HL-60/S4 treated with phorbol 12-myristate 13-acetate at 8.2 ng/mL for 4 days and 3 days (cell line): ENCODE data around the gene KRTAP4-4.
"Not testable (repeated sequence)": the region's sequence is repeated elsewhere in the genome, so short reads cannot be mapped to it uniquely, and the experiment has no call there.

Experiments
- in situ Hi-C: fragments of 300-500 bp; cut with MboI; formaldehyde crosslinking; loops from 2 replicates; pipeline ENCODE4 v1.15.0; 2022; ENCODE audit warnings: low sequenced_read_pairs

Gene KRTAP4-4

DNA sequence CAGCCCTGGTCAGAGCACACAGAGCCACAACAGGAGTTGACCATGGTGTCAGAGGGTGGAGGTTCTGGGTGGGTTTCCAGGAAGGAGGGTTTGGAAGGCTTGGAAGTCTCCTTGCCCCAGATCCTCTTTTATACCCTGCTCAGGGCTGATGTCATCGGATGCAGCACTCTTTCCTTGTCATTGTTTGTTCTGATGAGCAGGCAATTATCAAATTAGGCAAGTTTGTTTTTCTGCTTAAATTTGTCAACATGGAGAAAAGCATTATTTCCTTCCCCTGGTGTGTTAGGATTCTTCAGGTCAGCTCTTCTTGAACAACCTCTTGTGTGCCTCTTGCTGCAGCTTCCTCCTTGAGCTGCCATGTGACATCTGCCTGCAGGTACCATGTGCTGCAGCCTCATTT, at the start of gene KRTAP4-4:
KRTAP4-4 (minus strand) TSS at position 101 of the 400 bp plus-strand sequence; CDS start at position 44, 57 bp downstream.
- in situ Hi-C loops, result no loop called here

DNA sequence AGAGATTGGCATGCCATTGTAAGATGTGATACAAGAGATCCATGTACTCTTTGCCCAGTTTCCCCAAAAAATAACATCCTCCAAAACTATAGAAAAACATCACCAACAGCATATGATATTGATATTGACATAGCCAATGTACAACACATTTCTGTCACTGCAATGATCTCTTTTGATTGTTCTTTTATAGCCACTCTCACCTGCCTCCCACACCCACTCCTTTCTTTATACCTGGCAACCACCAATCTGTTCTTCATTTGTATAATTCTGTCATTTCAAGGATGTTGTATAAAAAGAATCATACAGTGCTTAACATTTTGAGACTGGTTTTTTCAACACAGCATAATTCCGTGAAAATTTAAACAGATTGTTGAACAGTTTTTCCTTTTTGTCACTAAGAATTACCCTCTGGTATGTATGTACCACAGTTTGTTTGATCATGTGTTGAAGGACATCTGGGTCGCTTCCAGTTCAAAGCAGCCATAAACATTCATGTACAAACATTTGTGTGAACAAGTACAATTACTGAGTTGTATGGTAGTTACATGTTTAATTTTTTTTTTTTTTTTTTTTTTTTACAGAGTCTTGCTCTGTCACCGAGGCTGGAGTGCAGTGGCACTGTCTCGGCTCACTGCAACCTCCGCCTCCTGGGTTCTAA, 39.0 kb upstream of the KRTAP4-4 start:
- in situ Hi-C loops, result no loop called here

- in situ Hi-C loops, result no loop called here
These were observed 35.5 kb upstream of the KRTAP4-4 start for GRCh38 chr17:41196068-41196467.

GRCh38 chr17:41190328-41190727, 29.8 kb upstream of the KRTAP4-4 start:
- in situ Hi-C loops, result no loop called here

DNA sequence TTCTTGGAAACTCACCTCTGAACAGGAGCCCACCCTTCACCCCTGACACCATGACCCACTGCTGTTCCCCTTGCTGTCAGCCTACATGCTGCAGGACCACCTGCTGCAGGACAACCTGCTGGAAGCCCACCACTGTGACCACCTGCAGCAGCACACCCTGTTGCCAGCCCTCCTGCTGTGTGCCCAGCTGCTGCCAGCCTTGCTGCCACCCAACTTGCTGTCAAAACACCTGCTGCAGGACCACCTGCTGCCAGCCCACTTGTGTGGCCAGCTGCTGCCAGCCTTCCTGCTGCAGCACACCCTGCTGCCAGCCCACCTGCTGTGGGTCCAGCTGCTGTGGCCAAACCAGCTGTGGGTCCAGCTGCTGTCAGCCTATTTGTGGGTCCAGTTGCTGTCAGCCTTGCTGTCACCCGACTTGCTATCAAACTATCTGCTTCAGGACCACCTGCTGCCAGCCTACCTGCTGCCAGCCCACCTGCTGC, 29.3 kb upstream of the KRTAP4-4 start, which contains the start of gene KRTAP9-1:
KRTAP9-1 (plus strand) TSS at position 51 of the 482 bp plus-strand sequence; CDS start at position 51, 0 bp downstream.
- in situ Hi-C loops, result not testable (repeated sequence)

DNA sequence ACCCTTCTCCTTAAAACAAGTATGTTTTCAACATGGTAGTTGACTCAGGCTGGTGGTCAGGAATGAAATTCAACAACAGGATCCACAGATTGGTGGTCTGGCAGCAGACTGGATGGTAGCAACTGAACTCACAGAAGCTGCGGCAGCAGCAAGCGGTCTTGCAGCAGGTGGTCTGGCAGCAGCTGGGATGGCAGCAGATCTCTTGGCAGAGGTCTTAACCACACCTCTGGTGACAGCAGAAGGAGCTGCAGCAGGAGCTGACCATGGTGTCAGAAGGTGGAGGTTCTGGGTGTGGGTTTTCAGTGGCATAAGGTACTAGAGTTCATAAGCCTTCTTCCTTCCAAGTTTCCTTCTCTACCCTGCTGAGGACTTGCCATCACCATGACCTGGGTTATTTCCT, 26.3 kb upstream of the KRTAP4-4 start:
- in situ Hi-C loops, result no loop called here

DNA sequence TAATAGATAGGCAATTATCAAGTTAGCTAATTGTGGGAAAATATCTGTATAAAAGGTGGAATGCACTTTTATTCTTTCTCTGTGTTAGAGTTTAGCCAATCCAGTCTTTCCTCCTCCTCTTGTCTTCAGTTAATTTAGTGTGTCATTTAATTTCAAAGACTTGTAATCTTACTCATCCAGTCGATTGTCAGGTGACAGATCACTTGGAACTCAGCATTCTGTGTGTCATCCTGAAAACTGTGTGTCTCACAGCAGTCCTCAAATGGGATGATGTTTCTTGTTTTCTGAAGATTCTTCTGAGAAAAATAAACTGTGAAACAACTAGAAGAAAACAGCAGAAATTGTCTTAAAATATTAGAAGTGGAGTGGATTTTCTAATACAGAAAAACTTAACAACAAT, 24.5 kb upstream of the KRTAP4-4 start:
- in situ Hi-C loops, result no loop called here

DNA sequence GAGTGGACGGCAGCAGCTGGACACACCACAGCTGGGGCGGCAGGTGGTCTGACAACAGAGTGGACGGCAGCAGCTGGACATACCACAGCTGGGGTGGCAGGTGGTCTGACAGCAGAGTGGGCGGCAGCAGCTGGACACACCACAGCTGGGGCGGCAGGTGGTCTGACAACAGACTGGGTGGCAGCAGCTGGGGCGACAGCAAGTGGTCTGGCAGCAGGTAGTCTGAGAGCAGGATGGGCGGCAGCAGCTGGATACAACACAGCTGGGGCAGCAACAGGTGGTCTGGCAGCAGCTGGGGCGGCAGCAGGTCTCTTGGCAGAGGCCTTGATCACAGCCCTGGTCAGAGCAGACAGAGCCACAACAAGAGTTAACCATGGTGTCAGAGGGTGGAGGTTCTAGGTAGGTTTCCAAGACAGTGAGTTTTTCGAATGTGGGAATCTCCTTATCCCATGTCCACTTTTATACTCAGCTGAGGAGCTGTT, 24.0 kb upstream of the KRTAP4-4 start, which contains the start of gene KRTAP4-1:
KRTAP4-1 (minus strand) TSS at position 432 of the 482 bp plus-strand sequence; CDS start at position 375, 57 bp downstream.
- in situ Hi-C loops, result no loop called here

GRCh38 chr17:41178843-41179616, 18.5 kb upstream of the KRTAP4-4 start:
- in situ Hi-C loops, result no loop called here

GRCh38 chr17:41178341-41178740, 17.8 kb upstream of the KRTAP4-4 start:
- in situ Hi-C loops, result no loop called here

GRCh38 chr17:41177727-41178271, 17.3 kb upstream of the KRTAP4-4 start, which contains the start of gene KRTAP4-2:
Gene KRTAP4-2 (minus strand): TSS chr17:41178221. CDS start chr17:41178164, 57 bp downstream.
- in situ Hi-C loops, result no loop called here

- in situ Hi-C loops, result no loop called here
These were observed 16.3 kb upstream of the KRTAP4-4 start for GRCh38 chr17:41176744-41177387.

DNA sequence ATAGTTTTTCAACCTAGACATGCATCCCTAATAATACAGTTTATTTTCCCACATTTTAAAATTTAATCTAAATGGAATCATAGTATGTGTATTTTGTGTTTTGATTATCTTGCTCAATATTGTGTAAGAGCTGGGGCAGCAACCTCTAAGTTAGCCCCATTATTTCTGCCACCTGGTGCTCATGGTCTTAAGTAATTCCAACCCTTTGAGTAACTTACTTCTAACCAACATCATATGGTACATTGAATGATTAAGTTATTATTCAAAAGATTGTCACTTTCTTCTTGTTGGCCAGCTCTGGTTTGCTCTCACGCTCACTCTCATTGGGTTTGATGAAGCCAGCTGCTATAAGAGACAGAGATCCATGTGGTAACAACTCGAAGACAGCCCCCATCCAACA, 11.3 kb upstream of the KRTAP4-4 start:
- in situ Hi-C loops, result no loop called here

DNA sequence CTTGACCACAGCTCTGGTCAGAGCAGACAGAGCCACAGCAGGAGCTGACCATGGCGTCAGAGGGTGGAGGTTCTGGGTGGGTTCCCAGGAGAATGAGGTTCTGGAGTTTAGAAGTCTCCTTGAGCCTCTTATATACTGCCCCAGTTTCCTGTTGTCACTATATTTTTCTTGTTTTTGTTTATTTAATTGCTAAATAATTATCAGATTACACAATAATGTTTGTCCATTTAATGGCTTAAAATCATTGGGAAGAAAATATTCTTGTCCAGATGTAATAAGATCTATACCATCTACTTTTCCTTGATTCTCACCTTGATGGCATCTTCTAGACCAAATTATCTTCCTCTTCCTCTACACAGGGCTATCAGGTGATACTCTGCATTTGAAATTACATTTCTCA, 7.6 kb upstream of the KRTAP4-4 start, which contains the start of gene KRTAP4-3:
KRTAP4-3 (minus strand) TSS at position 101 of the 400 bp plus-strand sequence; CDS start at position 52, 49 bp downstream.
- in situ Hi-C loops, result no loop called here

- in situ Hi-C loops, result no loop called here
These were observed 7.0 kb upstream of the KRTAP4-4 start for GRCh38 chr17:41167561-41167960.

DNA sequence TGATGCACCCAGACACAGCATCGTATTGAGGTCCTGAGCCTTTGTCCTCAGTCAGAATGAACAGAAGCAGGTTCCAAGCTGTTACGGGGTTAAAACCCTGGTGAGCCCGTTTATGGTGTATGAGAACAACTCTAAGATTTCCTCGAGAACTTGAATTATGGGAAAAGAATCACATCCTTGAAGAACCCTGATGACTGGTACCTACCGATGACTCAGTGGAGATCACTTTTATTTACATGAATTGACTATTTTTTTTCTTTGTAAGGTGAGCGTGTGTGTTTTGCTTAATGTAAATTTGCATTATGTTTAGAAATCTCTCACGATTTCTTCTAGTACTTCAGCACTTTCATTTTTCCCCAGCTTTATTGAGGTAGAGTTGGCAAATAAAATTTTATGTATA, 3.3 kb upstream of the KRTAP4-4 start:
- in situ Hi-C loops, result no loop called here

- in situ Hi-C loops, result not testable (repeated sequence)
These were observed 358 bp downstream of the KRTAP4-4 start for GRCh38 chr17:41160190-41160589.

- in situ Hi-C loops, result no loop called here
These were observed 6.7 kb downstream of the KRTAP4-4 start for GRCh38 chr17:41153856-41154255.

DNA sequence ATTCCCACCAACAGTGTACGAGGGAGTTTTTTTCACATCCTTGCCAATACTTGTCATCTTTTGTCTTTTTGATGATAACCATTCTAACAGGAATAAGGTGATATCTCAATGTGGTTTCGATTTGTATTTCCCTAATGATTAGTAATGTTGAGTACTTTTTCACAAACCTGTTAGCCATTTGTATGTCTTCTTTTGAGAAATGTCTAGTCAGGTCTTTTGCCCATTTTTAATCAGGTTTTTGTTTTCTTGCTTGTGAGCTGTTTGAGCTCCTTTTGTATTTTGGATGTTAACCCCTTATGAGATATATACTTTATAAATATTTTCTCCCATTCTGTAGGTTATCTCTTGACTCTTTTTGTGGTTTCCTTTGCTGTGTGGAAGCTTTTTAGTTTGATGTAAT, 9.0 kb downstream of the KRTAP4-4 start:
- in situ Hi-C loops, result no loop called here

DNA sequence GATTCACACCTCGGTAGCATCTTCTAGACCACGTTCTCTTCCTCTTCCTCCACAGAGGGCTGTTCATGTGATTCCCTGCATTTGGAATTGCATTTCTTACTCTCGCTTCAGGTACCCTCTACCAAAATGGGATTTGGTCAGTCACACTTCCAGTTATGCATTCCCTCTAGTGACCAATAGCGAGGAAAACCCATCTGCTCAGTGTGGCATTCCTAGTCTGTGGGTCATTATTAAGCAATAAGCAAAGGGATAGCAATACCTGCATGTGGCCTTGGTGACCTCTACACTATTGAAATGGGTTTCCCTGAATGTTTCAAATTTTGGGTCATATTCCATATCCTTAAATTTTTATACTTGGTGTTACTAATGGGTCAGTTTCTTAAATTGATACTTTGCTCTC, 10.5 kb downstream of the KRTAP4-4 start:
- in situ Hi-C loops, result no loop called here

DNA sequence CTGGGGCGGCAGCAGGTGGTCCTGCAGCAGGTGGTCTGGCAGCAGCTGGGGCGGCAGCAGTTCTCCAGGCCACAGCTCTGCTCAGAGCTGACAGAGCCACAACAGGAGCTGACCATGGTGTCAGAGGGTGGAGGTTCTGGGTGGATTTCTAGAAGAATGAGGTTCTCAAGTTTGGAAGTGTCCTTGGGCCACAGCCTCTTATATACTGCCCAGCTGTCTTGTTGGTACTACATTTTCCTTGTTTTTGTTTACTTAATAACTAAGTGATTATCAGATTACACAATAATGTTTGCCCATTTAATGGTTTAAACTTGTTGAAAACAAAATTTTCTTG, 10.9 kb downstream of the KRTAP4-4 start, which contains the start of gene KRTAP4-5:
KRTAP4-5 (minus strand) TSS at position 174 of the 334 bp plus-strand sequence; CDS start at position 116, 58 bp downstream.
- in situ Hi-C loops, result no loop called here
